Stimulated activated memory B cell treated with anti-CD40 and anti-IgM and Interleukin-4, amounts not matched to agents 10 μg/mL and 1 μg/mL and 100 μg/mL, for 72 hours (primary cell): ENCODE results near the gene ARRDC3.
"Not testable (repeated sequence)": the region's sequence is repeated elsewhere in the genome, so short reads cannot be mapped to it uniquely, and the experiment has no call there.

Experiments
- ATAC-seq: fragments of 150-1000 bp; cut with Tn5 transposase; 2 replicates; pipeline ENCODE4 v1.10.0; 2021
- H3K27ac Mint-ChIP-seq: one replicate; pipeline ENCODE4 v1.8.0; 2022; ENCODE audit warnings: mild to moderate bottlenecking, mixed read lengths
- H3K27me3 Mint-ChIP-seq: one replicate; pipeline ENCODE4 v1.8.0; 2022; ENCODE audit warnings: mixed read lengths
- H3K36me3 Mint-ChIP-seq: one replicate; pipeline ENCODE4 v1.8.0; 2022; ENCODE audit warnings: mixed read lengths
- H3K4me1 Mint-ChIP-seq: one replicate; pipeline ENCODE4 v1.8.0; 2022; ENCODE audit warnings: mixed read lengths
- H3K4me3 Mint-ChIP-seq: one replicate; pipeline ENCODE4 v1.8.0; 2022; ENCODE audit warnings: mild to moderate bottlenecking, moderate library complexity, mixed read lengths
- H3K9me3 Mint-ChIP-seq: one replicate; pipeline ENCODE4 v1.8.0; 2022; ENCODE audit warnings: mixed read lengths

ARRDC3 gene

DNA sequence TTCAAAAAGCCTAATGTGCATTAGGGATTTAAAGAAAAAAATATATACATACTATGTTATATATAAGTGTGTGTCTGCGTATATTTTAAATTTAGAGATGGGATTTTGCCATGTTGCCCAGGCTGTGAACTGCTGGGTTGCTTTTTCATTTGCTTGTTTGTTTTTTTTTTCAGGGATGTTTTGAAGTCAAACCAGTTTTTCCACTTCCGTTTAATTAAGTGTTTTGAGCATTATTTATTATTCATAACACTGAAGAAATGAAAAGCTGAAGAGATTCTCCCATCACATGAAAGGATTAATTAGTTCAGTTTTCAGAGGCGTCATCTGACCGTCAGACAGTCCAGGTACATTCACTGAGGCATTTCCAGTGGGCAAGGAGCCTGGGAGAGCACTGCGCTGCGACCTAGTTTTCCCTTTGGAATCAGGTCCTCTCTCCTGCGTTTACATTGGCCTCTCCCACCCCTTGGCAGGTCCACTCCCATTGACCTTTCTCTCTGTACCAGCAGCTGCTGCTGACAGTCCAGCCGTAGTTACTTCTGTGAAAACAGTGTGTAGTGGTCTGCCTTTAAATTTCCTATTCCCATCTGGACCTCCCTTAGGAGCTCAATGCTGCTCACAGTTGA lies 26.0 kb downstream of the ARRDC3 start:
- no peak for ATAC-seq
- Mint-ChIP-seq H3K4me1 (peaks cover 41% of the 10 kb centered on the region), H3K27me3 (no peaks in the 10 kb centered on the region), H3K9me3 (peaks cover 6% of the 10 kb centered on the region), H3K27ac (no peak overlapping the region), H3K4me3 (no peak overlapping the region), H3K36me3 (peaks cover 9% of the 10 kb centered on the region)

DNA sequence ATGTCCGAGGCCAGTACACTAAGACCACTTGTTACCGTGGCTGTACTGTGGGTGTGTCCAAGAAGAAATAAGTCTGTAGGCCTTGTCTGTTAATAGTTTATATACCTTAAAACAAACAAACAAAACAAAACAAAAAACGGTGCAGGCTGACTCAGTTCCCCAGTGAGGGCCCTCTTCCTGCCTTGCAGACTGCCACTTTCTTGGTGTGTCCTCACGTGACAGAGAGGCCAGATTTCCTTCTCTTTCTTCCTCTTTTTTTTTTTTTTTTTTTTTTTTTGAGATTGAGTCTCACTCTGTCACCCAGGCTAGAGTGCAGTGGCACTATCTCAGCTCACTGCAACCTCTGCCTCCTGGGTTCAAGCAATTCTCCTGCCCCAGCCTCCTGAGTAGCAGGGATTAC lies 28.2 kb downstream of the ARRDC3 start:
- H3K36me3 Mint-ChIP-seq, H3K27me3 Mint-ChIP-seq, H3K4me3 Mint-ChIP-seq, H3K9me3 Mint-ChIP-seq: not testable (repeated sequence)
- peak; percentile 80 for ATAC-seq
- Mint-ChIP-seq H3K4me1 (peaks cover 26% of the 10 kb centered on the region), H3K27ac (peak overlapping the region; percentile 66)

DNA sequence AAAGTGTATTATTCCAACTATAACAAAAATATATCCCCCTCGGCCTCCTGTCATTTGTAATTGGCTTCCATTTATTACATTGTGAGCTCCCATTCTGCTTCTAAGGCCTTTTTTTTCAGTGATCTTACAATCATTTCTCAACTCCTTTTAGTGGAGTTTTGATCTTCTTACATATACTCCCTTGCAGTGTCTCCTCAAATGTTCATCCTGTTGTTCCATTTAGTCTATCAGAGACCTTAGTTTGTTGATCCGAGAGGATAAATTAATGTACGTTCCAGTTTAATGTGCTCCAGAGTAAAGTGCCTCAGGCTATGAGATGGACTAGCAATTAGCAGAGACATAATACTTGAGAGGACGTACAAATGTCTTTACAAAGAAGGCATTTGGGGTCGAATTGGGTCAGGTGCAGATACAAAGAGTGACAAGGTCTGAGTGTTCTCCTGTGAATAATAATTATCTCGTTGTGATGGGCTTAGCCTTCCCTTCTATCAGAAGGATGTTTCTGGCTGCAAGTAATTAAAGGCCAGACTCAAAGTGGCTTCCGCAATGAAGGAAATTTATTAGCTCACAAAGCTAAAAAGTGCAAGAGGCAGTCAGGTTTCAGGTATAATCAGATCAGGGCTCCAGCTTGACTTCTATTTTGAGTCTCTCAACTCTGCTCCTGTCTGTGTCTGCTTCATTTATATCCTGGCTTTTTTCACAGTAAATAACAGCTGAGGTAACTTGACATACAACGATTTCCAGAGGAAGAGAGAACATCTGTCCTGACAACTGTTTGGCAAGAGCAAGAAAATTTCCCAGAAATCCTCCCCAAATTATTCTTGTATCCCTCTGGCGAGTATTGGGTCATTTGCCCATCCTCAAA lies 30.1 kb downstream of the ARRDC3 start:
- no peak for ATAC-seq
- Mint-ChIP-seq H3K27me3 (no peaks in the 10 kb centered on the region), H3K36me3 (no peaks in the 10 kb centered on the region), H3K27ac (no peak overlapping the region), H3K9me3 (no peaks in the 10 kb centered on the region), H3K4me3 (no peak overlapping the region), H3K4me1 (peaks cover 26% of the 10 kb centered on the region)

DNA sequence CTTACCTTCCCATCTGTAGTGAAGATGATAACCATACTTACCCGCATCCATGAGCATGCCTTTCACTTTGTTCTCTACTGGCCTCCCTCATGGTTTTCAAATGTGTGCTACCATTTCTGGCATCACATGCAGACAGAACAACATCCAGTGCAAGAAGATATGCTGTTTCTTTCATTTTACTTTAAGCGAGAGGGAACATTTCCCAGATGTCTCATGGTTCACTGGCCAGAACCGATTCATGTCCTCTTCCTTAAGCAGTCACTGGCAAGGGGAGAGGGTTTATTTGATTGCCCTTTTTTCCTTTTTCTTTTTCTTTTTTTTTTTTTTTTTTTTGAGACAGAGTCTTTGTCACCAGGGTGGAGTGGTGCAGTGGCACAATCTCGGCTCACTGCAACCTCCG lies 37.7 kb downstream of the ARRDC3 start:
- Mint-ChIP-seq H3K27me3 (no peaks in the 10 kb centered on the region), H3K4me1 (no peaks in the 10 kb centered on the region), H3K9me3 (no peaks in the 10 kb centered on the region), H3K27ac (no peak overlapping the region), H3K36me3 (no peaks in the 10 kb centered on the region), H3K4me3 (no peak overlapping the region)
- no peak for ATAC-seq

DNA sequence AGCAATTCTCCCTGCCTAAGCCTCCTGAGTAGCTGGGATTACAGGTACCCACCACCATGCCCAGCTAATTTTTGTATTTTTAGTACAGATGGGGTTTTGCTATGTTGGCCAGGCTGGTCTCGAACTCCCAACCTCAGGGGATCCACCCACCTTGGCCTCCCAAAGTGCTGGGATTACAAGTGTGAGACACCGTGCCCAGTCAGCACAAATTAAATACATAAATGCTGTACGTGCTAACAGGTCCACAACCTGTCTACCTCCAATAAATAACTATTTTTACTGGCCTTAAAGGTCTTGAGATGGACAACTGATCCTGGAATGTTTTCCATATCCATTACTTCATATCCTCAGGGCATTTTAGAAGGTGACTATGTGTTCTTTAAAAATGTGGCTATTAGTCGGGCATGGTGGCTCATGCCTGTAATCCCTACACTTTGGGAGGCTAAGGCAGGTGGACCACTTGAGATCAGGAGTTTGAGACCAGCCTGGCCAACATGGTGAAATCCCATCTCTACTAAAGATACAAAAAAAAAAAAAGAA lies 38.4 kb downstream of the ARRDC3 start:
- ATAC-seq, H3K27me3 Mint-ChIP-seq, H3K36me3 Mint-ChIP-seq, H3K4me3 Mint-ChIP-seq, H3K27ac Mint-ChIP-seq, H3K4me1 Mint-ChIP-seq, H3K9me3 Mint-ChIP-seq: not testable (repeated sequence)

DNA sequence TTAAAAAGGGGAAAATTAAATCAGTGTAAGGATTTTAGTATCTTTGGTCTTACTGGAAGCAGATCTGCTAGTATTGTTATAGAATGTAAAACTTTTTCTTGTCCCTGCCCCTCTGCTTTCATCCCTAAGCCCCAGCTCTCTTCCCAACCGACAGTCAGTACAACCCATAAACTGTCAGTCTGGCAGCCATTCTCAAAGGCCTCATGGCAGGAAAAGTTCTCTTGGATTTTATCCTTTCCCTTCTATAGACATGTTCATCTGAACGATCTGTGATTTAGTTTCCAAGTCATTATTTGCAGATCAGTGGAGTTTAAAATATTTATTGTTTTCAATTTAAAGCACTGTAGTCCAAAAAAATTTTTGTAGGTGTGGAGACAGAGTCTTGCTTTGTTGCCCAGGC lies 39.2 kb downstream of the ARRDC3 start:
- H3K36me3 Mint-ChIP-seq: no peaks in the 10 kb centered on the region
- no peak overlapping the region for H3K27ac Mint-ChIP-seq
- no peak for ATAC-seq
- no peaks in the 10 kb centered on the region for H3K9me3 Mint-ChIP-seq
- H3K4me1 Mint-ChIP-seq: no peaks in the 10 kb centered on the region
- H3K27me3 Mint-ChIP-seq: no peaks in the 10 kb centered on the region
- no peak overlapping the region for H3K4me3 Mint-ChIP-seq

DNA sequence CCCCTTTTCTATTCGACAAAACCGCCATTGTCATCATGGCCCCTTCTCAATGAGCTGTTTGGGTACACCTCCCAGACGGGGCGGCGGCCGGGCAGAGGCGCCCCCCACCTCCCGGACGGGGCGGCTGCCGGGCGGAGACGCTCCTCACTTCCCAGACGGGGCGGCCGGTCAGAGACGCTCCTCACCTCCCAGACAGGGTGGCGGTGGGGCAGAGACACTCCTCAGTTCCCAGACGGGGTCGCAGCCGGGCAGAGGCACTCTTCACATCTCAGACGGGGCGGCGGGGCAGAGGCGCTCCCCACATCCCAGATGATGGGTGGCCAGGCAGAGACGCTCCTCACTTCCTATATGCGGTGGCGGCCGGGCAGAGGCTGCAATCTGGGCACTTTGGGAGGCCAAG lies 40.2 kb downstream of the ARRDC3 start:
- H3K27me3 Mint-ChIP-seq, H3K4me3 Mint-ChIP-seq, H3K4me1 Mint-ChIP-seq, H3K36me3 Mint-ChIP-seq, ATAC-seq, H3K9me3 Mint-ChIP-seq, H3K27ac Mint-ChIP-seq: not testable (repeated sequence)

DNA sequence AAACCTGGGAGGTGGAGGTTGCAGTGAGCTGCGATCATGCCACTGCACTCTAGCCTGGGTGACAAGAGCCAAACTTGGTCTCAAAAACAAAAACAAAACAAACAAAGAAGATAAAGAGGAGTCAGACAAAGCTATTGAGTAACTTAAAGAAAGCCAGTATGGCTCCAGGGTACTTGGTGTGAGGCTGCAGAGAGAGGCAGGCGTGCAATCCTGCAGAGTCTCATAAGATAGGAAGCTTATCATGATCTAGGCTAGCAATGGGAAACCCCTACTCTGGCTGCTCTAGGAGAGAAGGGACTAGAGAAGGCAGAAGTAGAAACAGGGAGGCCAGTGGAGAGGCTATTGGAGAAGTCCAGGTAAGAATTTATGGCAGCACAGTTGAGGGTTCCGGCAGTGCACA lies 42.0 kb downstream of the ARRDC3 start:
- Mint-ChIP-seq H3K36me3 (no peaks in the 10 kb centered on the region), H3K27ac (no peak overlapping the region), H3K9me3 (no peaks in the 10 kb centered on the region), H3K4me3 (no peak overlapping the region), H3K27me3 (no peaks in the 10 kb centered on the region), H3K4me1 (no peaks in the 10 kb centered on the region)
- no peak for ATAC-seq

DNA sequence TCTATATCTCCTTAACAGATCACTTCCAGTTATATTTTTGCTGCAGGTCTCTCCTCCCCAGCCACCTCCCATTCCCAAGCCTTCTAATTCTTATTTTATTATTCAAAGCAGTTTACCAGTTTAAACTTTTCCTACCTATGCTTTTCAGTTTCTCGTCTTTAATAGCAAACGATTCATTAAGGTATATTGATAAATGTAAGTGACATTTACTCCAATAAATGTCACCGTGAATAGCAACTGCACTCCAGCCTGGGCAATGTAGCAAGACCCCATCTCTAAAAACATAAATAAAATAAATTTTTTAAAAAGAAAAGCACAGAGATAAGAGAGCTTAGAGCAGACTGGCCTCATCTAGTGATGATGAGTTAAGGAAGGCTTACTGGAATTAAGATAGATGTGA lies 42.6 kb downstream of the ARRDC3 start:
- Mint-ChIP-seq H3K36me3 (no peaks in the 10 kb centered on the region), H3K9me3 (no peaks in the 10 kb centered on the region), H3K4me3 (no peak overlapping the region), H3K4me1 (no peaks in the 10 kb centered on the region), H3K27me3 (no peaks in the 10 kb centered on the region), H3K27ac (no peak overlapping the region)
- no peak for ATAC-seq

DNA sequence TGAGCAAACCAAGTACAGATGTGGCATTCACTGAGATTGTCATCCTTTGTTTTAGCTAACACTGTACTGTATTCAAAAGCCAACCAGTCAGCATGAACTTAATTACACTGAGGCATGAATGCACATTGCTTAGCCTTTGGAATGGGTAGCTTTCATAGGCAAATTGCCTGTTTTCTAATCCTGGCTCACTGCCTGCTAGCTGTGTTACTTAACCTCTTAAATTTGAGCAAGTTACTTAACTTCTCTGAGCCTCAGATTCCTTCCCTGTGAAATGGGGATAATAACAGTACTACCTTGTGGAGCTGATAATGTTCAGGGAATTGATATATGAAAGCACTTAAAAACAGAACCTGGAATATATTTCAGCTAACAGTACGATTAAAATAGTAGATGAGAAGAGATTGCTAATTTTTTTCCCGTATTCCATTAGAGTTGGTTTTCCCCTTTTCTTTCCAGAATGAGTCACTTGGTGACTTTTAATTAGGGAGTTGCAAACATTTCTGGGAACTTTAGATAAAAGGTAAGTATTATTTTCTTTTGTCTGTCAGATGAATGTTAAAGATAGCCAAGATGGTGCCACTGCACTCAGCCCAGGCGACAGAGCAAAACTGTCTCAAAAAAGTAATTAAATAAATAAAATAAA lies 43.9 kb downstream of the ARRDC3 start:
- H3K27me3 Mint-ChIP-seq: no peaks in the 10 kb centered on the region
- no peaks in the 10 kb centered on the region for H3K36me3 Mint-ChIP-seq
- no peak overlapping the region for H3K27ac Mint-ChIP-seq
- no peaks in the 10 kb centered on the region for H3K4me1 Mint-ChIP-seq
- no peaks in the 10 kb centered on the region for H3K9me3 Mint-ChIP-seq
- no peak for ATAC-seq
- H3K4me3 Mint-ChIP-seq: no peak overlapping the region

DNA sequence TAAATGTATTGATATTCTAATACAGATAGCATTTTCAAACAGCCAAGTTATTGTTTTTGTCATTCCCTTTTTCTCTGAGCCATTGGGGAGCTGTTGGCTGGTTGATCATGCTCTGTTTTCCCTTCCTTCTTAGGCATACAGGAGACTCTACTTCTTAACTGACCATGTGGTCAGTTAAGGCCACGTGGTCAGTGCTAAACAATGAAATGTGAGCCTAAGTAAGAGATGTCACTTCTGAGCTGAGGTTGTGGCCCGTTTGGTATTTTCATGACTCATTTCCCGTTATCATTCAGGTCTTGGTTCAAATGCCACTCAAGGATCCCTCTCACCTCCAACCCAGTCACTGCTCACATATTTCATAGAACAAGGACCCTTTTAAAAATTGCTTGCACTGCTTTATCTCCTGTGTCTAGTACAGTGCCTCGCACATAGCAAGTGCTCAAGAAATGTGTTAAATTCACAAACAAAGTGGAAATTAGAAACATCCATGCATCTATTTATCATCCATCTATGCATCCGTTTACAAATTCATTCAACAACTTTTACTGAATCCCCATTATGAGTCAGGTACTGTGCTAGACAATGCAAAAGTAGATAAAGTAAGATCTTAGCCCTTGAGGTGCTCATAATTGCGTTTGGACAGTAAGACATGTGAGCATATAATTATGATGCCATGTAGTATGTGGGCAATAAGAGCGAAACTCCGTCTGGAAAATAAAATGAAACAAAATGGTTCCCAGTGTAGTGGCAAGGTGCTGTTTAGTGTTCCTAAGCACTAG lies 50.7 kb downstream of the ARRDC3 start:
- Mint-ChIP-seq H3K27me3 (peaks cover 15% of the 10 kb centered on the region), H3K36me3 (no peaks in the 10 kb centered on the region), H3K4me3 (no peak overlapping the region), H3K4me1 (peaks cover 8% of the 10 kb centered on the region), H3K9me3 (no peaks in the 10 kb centered on the region), H3K27ac (no peak overlapping the region)
- ATAC-seq: peak; percentile 36

DNA sequence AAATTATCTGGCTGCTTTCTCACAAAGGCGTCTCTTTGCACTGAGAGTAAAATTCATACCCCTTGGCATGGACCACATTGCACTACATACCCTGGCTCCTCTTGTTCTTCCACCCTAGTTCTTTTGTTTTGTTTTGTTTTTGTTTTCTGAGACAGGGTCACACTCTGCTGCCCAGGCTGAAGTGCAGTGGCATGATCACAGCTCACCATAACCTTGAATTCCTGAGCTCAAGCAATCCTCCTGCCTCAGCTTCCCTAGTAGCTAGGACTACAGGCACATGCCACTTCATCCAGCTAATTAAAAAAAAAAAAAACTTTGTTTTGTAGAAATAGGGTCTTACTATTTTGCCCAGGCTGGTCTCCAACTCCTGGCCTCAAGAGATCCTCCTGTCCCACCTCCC lies 51.4 kb downstream of the ARRDC3 start:
- Mint-ChIP-seq H3K27ac (no peak overlapping the region), H3K36me3 (no peaks in the 10 kb centered on the region)

DNA sequence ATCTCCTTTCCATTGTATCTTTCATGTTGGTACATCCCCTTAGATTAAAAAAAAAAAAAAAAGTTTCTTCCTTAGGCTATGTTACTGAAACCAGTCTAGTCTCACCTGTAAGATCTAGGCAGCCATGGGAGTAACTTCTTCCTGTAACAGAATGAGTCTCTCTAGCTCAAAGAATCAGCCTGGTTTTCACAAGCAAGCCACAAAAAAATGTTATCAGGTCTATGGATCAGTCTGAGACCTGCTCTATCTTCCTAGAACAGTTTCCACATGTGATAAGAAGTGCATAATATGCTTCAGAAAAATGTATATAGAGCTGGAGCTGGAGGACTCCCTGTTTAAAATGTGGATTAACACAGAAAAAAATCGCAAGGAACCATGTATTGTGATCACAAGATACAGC lies 53.8 kb downstream of the ARRDC3 start:
- no peak overlapping the region for H3K27ac Mint-ChIP-seq
- H3K36me3 Mint-ChIP-seq: no peaks in the 10 kb centered on the region
- H3K4me3 Mint-ChIP-seq: no peak overlapping the region
- no peaks in the 10 kb centered on the region for H3K9me3 Mint-ChIP-seq
- H3K4me1 Mint-ChIP-seq: peaks cover 8% of the 10 kb centered on the region
- H3K27me3 Mint-ChIP-seq: peaks cover 15% of the 10 kb centered on the region
- no peak for ATAC-seq

More for the DNA sequence above, 51.4 kb downstream of the ARRDC3 start:
- ATAC-seq: no peak
- H3K9me3 Mint-ChIP-seq: no peaks in the 10 kb centered on the region
- peaks cover 8% of the 10 kb centered on the region for H3K4me1 Mint-ChIP-seq
- peaks cover 15% of the 10 kb centered on the region for H3K27me3 Mint-ChIP-seq
- H3K4me3 Mint-ChIP-seq: no peak overlapping the region

DNA sequence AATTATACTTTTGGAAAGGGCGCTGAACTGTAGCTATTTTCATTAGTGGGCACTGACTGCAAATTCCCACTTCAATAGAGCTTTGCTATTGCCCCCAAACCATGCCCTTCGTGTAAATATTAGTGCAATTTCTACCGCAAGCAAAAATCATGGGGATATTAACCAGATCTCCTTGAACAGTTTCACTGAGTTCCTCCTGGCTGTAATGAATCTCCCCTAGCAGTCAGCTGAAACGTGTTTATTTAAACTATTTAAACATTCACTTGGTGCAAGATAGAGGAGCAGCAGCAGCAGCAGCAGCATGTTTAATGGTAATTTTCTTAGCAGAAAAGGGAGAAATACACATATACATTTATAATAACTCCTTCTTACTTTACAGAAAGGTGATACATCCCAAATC lies 54.4 kb downstream of the ARRDC3 start:
- Mint-ChIP-seq H3K27me3 (peaks cover 15% of the 10 kb centered on the region), H3K9me3 (no peaks in the 10 kb centered on the region), H3K4me3 (no peak overlapping the region), H3K4me1 (peaks cover 8% of the 10 kb centered on the region), H3K36me3 (no peaks in the 10 kb centered on the region), H3K27ac (no peak overlapping the region)
- ATAC-seq: no peak

DNA sequence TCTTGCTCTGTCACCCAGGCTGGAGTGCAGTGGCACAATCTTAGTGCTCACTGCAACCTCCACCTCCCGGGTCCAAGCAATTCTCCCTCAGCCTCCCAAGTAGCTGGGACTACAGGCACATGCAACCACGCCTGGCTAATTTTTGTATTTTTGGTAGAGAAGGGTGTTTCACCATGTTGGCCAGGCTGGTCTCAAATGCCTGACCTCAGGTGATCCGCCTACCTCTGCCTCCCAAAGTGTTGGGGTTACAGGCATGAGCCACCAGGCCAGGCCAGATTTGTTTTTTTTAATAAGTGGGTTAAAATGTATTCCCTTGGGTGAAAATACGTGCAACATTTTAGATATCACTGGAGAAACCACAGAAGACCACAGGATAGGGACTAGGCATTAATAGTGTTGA lies 60.1 kb downstream of the ARRDC3 start:
- not testable (repeated sequence) for H3K9me3 Mint-ChIP-seq, H3K36me3 Mint-ChIP-seq, ATAC-seq, H3K27ac Mint-ChIP-seq, H3K4me1 Mint-ChIP-seq, H3K4me3 Mint-ChIP-seq, H3K27me3 Mint-ChIP-seq
